ENCODE results near the gene KASH5.
"Not testable (repeated sequence)": the region's sequence is repeated elsewhere in the genome, so short reads cannot be mapped to it uniquely, and the experiment has no call there.

KASH5 gene

DNA sequence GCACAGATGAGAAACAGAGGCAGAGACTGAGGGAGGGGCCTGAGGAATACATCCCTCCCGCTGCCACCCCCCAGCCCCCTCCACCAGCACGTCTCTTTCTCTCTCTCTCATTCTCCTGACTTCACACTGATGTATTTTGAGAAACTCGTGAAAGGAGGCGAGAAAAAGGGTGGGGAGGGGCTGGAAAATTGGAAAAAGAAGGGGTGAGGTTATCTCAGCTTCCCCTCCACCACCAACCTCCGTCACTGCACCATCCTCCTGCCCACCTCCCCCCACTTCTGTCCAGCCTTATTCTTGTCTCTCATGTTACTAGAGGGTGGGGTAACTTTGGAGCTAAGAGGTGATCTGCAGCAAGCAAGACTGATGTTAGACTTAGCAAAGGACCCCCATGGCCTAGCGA is 51.8 kb downstream of the KASH5 start:
- DNase-seq, result no peak

DNA sequence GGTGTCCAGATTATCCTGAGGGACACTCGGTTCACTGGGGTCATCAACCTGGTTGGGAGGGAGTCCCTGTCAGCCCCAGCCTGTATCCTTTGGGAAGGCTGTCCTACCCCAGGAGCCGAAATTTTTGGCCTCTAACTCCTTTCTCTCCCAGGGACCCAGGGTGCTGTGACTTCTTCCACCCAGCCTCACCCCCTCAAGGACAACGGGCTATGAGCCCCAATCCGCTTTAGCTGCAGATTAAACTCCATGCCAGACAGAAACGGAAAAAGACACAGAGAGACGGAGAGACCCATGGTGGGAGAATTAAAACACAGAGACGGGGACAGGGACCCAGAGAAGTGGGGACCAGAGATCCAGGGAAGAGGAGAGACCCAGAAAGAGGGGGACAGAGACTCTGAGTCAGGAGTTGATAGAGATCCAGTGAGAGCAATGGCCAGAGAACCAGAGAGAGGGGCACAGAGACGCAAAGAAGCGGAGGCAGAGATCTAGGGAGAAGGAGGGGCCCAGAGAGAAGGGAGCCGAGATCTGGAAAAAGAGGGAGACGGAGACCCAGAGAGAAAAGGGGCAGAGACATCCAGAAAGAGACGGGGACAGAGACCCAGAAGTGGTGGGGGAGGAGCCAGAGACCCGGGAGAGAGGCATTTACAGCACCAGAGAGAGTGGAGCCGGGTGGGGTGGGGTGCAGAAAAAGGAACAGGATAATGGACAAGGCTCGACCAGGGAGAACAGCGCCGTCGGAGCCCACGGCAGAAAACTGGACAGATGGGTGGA is 52.6 kb downstream of the KASH5 start:
- DNase-seq, result no peak

DNA sequence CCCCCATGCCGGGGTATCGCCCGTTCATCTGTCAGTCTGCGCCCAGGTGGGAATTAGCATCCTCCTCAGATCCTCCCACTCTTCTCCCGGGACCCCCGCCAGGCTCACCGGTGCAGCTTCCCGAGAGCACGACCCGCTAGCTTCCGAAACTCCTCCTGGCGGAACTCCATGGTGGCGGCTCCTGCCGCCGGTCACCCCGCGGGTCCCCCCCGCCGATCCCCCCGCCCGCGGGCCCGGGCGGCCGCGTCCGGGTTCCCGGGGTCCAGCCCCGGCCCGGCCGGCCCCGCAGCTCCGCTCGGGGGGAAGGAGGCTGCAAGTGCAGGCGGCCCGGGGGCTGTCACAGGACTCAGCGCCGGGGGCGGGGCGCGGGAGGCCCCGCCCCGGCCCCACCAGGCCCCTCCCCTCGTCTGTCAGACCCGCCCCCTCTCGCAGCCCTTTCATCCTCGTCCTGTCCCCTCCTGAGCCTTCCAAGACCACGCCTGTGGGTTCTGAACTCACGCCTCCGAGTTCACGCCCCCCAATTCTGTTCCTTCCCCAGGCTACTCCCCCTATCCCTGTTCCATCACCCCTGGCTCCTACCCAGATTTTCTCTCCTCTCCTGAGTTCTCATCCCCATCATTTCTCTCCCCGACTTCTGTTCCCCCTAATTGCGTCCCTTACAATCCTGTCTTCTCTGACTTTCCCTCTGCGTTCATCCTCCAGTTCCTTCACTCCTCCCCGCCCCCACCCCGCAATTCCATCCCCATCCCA is 53.3 kb downstream of the KASH5 start, which contains the start of gene SLC17A7:
Gene SLC17A7 (minus strand): TSS at position 318 of the 750 bp plus-strand sequence. CDS start 148 bp downstream, at position 170.
- DNase-seq, result no peak

DNA sequence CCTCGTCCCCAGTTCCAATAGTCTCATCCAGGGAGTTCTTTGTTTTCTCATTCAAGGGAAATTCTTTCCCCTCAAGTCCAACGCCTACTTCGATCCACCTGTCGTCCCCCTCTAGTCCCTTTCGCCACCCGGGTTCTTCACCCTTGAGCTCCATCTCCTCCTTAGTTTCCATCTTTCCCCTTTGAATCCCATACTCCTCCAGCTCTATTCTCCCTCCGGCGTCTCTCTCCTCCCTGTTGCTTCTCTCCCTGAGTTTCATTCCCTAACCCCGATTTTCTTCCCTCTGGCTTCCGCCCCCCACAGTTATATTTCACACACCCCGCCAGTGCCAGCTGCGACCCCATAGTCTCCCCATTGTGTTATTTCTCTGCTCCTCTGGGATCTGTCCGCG is 53.9 kb downstream of the KASH5 start:
- no peak for DNase-seq

DNA sequence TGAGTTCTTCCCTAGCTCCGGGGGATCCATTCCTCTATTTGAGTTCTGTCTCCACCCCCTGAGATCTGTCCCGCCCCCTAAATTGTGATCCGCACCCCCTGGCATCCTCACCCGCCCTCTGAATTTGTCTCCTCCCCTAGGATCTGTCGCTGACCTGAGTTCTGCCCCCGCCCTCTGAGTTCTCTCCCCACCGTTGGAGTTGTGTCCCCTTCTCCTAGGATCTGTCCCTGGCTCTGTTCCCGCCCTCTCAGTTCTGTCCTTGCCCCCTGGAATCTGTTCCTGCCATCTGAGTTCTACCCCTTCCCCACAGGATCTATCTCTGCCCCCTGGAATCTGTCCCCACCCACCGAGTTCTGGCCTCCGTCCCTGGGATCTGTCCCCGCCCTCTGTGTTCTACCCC is 54.3 kb downstream of the KASH5 start:
- DNase-seq, result no peak

DNA sequence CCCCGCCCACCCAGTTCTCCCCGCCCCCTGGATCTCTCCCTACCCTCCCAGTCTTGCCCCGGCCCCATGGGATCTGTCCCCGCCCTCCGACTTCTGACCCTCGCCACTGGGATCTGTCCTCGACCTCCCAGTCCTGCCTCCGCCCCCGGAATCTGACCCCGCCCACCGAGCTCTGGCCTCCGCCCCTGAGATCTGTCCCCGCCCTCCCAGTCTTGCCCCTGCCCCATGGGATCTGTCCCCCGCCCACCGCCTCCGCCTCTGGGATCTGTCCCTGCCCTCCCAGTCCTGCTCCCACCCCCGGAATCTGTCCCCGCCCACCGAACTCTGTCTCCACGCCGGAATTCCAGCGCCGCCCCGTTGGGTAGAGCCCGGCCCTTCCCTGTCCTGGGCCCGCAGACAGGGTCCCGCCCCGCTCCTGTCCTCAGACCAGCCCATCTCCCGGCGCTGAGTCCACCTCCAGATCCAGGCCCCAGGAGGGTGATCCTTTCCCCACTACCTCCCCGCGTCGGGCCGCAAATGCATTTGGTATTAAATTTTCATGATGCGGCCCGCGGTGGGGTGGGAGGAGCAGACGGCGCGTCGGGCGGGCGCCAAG is 54.8 kb downstream of the KASH5 start:
- no peak for DNase-seq

DNA sequence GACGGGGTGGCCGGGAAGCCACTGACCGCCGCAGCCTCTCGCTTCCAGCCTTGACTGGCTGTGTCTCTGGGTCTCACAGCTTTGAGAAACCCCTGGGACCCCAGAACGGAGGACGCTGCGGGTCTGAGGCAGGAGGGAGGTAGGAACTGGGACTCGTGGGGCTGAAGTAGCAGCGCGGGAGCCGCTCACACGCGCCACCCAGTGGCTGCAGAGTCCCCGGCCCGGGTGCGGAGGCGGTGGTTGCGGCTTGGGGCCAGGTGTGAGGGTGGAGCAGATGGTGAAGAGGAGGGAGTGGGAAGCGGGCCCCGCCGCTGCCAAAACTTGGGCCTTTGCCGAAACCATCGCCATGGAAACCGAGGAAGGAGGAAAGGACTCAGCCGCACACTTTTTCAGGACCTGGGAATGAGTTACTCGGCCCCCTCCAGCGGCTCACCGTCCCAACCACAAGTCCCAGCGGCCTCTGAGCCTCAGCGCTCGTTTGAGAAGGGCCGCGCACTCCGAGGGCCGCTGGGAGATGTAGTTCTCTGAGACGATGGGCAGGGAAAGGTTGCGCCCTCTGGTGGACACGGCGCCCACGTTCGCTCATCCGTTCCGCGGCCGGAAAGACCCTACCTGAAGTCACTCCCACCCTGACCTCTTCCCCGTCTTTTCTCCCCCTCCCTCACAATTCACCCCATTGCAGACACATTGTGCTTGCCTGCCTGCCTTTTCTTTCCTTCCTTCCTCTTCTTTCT is 55.5 kb downstream of the KASH5 start:
- peak; percentile 93 for DNase-seq

DNA sequence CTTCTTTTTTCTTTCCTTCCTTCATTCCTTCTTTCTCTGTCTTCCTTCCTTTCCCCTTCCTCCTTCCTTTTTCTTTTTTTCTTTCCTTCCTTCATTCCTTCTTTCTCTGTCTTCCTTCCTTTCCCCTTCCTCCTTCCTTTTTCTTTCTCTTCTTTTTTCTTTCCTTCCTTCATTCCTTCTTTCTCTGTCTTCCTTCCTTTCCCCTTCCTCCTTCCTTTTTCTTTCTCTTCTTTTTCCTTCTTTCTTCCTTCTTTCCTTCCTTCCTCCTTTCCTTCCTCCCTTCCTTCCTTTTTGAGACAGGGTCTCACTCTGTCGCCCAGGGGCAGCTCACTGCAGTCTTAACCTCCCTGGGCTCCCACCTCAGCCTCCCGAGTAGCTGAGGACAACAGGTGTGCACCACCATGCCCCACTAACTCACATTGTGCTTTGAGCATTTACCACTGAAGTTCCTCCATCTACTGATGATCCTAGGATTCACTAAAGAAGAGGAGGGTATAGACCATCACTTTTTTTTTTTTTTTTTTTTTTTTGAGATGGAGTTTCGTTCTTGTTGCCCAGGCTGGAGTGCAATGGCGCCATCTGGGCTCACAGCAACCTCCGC is 56.2 kb downstream of the KASH5 start:
- DNase-seq, result not testable (repeated sequence)

DNA sequence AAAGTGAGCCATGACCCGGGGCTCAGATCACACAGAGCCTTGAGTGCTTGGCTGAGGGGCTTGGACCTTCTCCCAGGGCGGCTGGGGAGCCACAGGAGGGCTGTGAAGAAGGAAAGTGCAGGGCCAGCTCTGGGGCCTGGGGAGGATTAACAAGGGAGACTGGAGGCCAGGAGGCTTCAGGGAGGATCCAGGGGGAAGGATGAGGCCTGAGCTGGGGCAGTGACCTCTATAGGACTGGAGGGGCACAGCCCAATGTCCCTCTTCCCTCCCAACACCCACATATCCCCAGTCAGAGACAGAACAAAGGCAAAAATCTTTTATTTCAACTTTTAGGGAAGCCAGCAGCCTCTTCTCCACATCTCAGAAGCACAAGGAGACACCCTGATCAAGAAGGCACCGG is 57.9 kb downstream of the KASH5 start:
- DNase-seq, result no peak

DNA sequence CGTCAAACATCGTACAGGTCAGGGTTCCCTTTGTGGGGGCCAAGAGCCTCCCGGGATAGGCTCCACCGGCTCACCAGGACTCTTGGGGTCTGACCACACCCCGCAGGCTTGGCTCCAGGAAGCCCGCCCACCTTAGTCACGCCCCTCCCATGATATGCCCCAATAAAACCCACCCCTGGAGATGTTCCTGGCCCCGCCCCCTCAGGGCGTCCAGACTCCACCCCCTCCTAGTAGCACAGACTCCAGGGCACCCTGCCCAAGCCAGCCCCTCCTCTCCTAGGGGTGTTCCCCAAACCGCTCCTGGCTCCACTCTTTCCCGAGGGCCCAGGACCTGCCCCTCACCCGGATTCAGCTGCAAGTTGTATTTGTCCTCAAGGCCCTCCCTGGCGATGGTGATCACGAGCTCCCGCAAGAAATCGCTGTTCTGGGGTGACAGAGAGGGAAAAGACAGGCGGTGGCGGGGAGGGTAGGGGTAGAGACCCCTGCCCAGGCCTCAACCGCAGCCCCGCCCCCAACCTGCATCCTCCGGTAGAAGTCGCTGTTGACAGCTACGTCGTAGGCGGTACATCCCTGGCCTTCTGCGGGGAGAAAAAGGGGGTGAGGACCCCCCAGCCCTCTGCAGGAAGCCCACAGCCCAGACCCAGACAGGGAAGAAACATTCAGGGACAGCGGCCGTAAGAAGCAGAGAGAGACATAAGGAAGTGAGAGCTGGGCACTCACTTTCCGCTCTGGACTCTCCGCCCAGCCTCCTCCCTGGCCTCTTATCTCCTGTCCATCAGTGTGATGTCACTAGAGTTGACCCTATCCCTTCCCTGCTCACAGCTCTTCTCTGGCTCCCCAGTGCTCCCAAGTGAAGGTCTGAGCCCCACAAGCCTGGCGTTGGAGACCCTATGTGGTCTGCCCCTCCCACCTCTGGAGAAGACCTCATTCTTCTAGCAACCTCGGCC is 59.7 kb downstream of the KASH5 start:
- DNase-seq, result no peak

DNA sequence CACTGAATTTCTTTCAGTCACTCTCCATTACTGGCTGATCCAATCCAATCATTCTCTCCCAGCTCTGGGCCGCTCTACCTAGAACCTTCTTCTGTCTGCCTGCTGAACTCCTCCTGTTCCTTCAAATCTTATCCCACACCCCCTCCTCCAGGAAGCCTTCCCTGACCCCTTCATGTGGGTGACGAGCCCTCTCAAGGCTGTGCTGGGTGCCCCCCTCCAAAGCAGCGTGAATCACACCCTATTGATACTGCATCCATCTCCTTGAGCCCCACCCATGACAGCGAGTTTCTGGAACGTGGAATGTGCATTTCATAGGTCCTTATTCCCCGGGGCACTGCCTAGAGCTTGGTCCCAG is 60.4 kb downstream of the KASH5 start:
- no peak for DNase-seq

DNA sequence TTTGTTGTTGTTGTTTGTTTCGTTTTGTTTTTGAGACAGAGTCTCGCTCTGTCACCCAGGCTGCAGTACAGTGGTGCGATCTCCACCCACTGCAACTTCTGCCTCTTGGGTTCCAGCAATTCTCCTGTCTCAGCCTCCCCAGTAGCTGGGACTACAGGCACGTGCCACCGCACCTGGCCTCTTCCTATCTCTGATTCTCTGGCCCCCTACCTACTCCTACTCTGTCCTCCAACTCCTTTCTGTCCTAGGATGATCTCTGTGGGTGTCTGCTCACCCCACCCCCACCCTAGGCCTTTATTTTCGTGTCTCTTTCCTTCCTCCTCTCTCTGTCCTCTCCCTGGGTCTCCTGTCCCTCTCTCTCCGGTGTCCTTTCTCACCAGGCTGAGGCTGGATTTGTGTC is 62.4 kb downstream of the KASH5 start:
- no peak for DNase-seq

DNA sequence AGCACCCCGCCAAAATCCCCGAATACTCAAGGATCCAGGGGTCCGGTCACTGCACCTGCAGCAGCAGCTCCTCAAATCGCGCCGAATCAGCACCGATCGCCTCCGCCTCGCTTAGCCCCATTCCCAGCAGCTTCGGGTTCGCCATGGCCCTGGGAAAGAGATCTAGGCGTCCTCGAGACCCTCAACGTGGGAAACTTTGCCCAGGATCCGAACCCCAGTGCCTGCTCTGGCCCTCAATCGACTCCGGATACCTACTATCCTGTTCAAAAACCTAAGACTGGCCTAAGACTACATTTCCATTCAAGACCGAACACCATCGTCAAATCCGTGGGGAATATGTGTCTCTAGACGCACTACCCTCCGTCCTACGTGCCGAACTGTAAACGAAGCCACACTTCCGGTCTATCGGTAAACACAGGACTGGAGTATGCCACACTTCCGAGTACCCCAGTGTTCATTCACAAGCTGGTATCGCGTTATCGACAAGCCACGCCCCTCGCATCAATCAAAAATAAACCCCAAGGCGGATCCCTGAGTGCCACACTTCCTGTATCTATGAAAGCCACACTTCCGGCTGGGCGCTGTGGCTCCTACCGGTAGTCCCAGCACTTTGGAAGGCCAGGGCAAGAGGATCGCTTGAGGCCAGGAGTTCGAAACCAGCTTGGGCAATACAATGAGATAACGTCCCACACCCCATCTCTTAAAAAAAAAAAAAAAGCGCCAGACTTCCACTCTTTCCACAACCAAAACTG is 63.6 kb downstream of the KASH5 start, which contains the start of gene PIH1D1:
Gene PIH1D1 (minus strand): TSS at position 385 of the 752 bp plus-strand sequence. CDS start 240 bp downstream, at position 145.
- peak; percentile 98 for DNase-seq

DNA sequence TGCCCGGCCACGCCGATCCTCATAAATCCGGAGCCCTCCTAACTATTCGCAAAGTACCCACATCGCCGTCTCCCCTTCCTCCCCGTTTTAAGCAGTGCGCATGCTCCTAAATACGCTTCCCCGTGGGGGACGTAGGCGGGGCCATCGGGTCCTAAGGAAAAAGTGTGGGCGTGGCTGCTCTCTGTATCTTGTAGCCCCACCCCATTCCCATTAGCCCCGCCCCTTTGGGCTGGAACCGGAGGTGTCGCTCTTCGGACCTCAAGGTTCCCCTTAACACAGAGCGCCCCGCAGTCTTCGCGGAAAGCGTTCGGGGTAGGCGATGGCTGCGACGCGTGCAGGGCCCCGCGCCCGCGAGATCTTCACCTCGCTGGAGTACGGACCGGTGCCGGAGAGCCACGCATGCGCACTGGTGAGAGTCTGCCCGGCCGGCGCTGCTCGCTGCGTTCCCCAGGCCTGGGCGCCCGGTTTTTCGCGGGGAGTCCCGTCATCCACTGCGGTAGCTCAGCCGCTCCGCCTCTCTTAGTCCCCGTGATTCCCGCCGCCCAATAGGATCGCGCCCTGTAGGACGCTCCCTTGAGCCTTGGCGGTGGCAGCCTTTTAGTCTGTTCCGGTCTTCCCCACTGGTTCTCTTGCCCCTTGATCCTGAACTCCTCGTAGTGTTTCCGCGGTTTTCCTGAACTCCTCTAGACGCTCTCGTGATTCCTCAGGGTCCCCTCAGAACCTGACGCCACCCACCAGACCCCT is 65.1 kb downstream of the KASH5 start, which contains the start of gene ALDH16A1:
Gene ALDH16A1 (plus strand): TSS at position 213 of the 744 bp plus-strand sequence. CDS start 107 bp downstream, at position 320.
- DNase-seq, result peak; percentile 97

DNA sequence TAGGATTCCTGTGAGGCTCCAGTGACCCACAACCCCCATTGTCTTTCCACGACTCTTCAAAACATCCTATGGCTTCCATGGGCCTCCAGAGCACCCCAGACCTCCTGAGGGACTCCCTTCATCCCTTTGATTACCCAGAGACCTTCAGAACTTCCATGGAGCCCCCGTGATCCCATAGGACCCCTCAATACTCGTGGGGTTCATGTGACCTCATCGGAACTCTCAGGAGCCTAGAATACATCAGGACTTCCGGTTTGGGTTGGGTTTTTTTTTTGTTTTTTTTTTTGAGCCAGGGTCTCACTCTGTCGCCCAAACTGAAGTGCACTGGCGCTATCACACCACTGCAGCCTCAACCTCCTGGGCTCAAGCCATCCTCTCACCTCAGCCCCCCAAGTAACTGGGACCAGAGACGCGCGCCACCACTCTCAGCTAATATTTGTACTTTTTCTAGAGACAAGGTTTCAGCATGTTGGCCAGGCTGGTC is 65.8 kb downstream of the KASH5 start:
- no peak for DNase-seq

DNA sequence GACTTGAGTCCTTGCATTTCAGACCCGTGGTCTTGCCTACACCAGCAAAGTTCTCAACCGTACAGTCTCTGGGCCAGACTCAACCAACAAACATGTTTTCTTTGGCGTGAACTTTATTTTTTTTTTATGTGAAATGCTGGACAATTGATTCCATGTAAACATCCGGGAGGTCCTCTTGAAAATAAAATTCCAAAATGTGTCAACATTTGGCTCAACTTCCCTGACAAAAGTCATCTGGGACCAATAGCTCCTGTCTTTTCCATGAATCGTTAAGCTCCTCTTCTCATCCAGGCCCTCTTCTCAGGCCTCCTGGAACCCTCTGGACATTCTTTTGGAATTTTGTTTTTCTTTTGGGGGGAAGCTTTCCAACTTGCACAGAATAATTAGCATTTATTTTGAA is 67.7 kb downstream of the KASH5 start:
- no peak for DNase-seq

DNA sequence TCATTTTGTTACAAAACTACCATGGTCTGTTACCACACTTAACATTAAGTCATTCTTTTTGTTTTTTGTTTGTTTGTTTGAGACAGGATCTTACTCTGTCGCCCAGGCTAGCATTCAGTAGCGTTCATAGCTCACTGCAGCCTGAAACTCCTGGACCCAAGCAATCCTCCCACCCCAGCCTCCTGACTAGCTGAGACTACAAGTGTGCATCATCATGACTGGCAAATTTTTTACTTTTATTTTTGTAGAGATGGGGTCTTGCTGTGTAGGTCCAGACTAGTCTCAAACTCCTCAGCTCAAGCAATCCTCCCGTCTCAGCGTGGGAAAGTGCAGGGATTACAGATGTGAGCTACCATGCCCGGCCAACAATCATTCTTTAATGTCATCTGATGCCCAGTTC is 68.3 kb downstream of the KASH5 start:
- DNase-seq, result no peak

DNA sequence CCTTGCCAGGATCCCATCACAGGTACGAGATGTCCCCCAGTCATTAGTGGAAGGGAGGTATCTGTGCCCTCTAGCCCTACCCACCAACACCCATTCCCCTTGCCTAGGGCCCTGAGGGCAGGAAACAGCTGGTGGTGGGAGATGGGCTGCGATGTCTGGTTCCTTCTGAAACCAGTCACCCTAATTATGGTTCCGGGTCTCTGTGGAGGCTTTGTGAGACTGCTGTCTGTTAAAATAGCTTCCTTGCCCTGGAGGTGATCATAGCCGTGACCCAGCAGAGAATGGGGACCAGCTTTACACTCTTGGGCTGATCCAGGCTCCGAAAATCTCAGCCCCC is 70.5 kb downstream of the KASH5 start:
- DNase-seq, result no peak

DNA sequence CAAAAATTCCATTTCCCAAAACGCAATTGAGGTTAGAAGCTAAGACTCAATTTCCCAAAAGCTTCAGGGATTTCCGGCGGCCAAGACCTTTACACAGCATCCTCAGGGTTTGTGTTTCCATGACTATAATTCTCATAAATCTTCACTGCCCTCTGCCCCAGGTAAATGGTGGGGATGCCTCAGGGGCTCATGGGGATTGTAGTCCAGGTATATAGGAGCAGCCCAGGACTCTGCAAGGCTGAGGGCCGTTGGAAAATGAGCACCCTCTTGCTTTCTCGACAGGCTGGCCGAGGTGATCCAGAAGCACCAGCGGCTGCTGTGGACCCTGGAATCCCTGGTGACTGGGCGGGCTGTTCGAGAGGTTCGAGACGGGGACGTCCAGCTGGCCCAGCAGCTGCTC is 71.3 kb downstream of the KASH5 start:
- DNase-seq, result no peak

DNA sequence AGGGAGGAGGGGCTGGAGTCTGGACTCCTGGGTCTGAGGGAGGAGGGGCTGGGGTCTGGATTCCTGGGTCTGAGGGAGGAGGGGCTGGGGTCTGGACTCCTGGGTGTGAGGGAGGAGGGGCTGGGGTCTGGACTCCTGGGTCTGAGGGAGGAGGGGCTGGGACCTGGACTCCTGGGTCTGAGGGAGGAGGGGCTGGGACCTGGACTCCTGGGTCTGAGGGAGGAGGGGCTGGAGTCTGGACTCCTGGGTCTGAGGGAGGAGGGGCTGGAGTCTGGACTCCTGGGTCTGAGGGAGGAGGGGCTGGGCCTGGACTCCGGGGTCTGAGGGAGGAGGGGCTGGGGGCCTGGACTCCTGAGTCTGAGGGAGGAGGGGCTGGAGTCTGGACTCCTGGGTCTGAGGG is 73.1 kb downstream of the KASH5 start:
- not testable (repeated sequence) for DNase-seq
